ENCODE measurements around the gene TICRR. TPM values are rescaled to one million over a fixed set of nuclear protein-coding genes. Genes with fewer than 3 reads are reported as not detected.

Gene TICRR
- total and polyA plus RNA-seq, 2 of the 13 experiments (the other 11 are each of a cell fraction or from before 2014, with no cell fraction given), result 4.1 to 14.3 TPM

DNA sequence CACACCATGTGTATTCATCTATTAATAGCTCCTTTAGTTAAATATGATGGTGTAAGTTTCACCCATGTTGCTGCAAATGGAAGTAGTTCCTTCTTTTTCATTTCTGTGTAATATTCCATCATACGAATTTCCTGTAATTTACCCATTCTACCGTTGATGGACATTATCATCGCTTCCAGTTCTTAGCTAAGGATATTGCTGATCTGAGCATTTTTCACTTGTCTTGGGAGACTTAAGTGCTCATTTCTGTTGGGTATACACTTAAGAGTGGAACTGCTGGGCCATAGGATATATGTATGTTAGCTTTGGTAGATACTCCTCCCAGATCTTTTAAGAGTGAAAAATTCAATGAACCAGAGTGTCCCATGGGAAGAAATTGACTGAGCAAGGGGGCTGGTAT lies 92.9 kb downstream of the TICRR start:
- in situ Hi-C loops (cut with HindIII; ENCODE audit: extremely low pct_ligation_motif_present, low pct_unique_long_range_greater_than_20kb), result no loop called here
- BruUV-seq (replicated peaks), result no TSS peak
- POLR2A ChIA-PET, result no interaction called here
- Histone ChIP-seq H3K4me3 (replicated peaks in 1 of 3; ENCODE audit: insufficient read depth in 1 of 3, low read depth in 2 of 3, low read length in 3 of 3) (no peak overlapping the region), H3K9ac (ENCODE audit: insufficient read depth, low read depth, low read length) (no peak overlapping the region), H4K20me1 (ENCODE audit: insufficient read depth, low read length) (no peaks in the 10 kb centered on the region), H3K27ac (ENCODE audit: extremely low read length, insufficient read depth, low read length) (no peak overlapping the region), H3K9me3 (ENCODE audit: low read length) (no peaks in the 10 kb centered on the region), H3K4me2 (ENCODE audit: low read depth, low read length) (no peak overlapping the region), H3K36me3 (replicated peaks in 1 of 2; ENCODE audit: control insufficient read depth in 1 of 2, insufficient read depth in 2 of 2, low read length in 2 of 2) (no peaks in the 10 kb centered on the region), H2AFZ (ENCODE audit: low read length) (no peak overlapping the region), H3K4me1 (ENCODE audit: insufficient read depth, low read length) (peaks cover 22% of the 10 kb centered on the region), H3K27me3 (ENCODE audit: control insufficient read depth in 1 of 2, insufficient read depth in 2 of 2, low read length in 2 of 2) (no peaks in the 10 kb centered on the region), H3K79me2 (ENCODE audit: insufficient read depth, low read length) (no peaks in the 10 kb centered on the region)
- CTCF ChIA-PET (ENCODE audit: low intra/inter-chr PET ratio, low total read pairs), result no interaction called here
- no peak for ATAC-seq
- no peak for FAIRE-seq
- WGBS (ENCODE audit: low lambda C conversion rate), result 98% methylated on average over 3 of the region's 3 CpGs
- no peak for TF ChIP-seq XBP1 (CRISPR knock-in tag; IDR thresholded peaks at IDR 0.05)
- TF ChIP-seq KMT2B (CRISPR knock-in tag; IDR thresholded peaks at IDR 0.05), result no peak
- no peak for TF ChIP-seq MYNN (CRISPR knock-in tag; IDR thresholded peaks at IDR 0.05; ENCODE audit: low read depth)
- TF ChIP-seq HDAC1 (CRISPR knock-in tag; IDR thresholded peaks at IDR 0.05), result no peak
- TF ChIP-seq MAFF (IDR thresholded peaks at IDR 0.05; ENCODE audit: low read depth, low read length), result peak; percentile 79
- TF ChIP-seq REPIN1 (CRISPR knock-in tag; IDR thresholded peaks at IDR 0.05; ENCODE audit: borderline replicate concordance, low read depth), result no peak
- no peak for TF ChIP-seq ADNP (CRISPR knock-in tag; IDR thresholded peaks at IDR 0.05)
- TF ChIP-seq HIVEP1 (CRISPR knock-in tag; IDR thresholded peaks at IDR 0.05), result no peak
- TF ChIP-seq MED13 (CRISPR knock-in tag; IDR thresholded peaks at IDR 0.05), result no peak
- peak; percentile 81 to 84 for TF ChIP-seq MAFK (conservative IDR thresholded peaks at IDR 0.05 in 1 of 2, IDR thresholded peaks at IDR 0.05 in 1 of 2; ENCODE audit: low read length in 2 of 2)
- no peak for TF ChIP-seq CCDC6 (CRISPR knock-in tag; IDR thresholded peaks at IDR 0.05)
- TF ChIP-seq SYNCRIP (IDR thresholded peaks at IDR 0.05; ENCODE audit: insufficient read depth, low read depth, low read length), result no peak
- TF ChIP-seq TBP (CRISPR knock-in tag; IDR thresholded peaks at IDR 0.05), result no peak
- no peak for DNase-seq (ENCODE audit: low spot score)
- intact Hi-C loops (cut with micrococcal nuclease; ENCODE audit: unreplicated experiment), result no loop called here
